Common myeloid progenitor, CD34-positive (primary cell): ENCODE results near the gene SEMA4C.

Source experiments
- CTCF ChIA-PET: fragments of 350-600 bp; sonication (Branson Sonifier 250); formaldehyde crosslinking; loops from one replicate; lab custom pipeline; 2021; ENCODE audit warnings: antibody characterized with exemption; lab: Charles Lee
- POLR2A ChIA-PET: fragments of 350-600 bp; sonication (Branson Sonifier 250); formaldehyde crosslinking; loops from one replicate; lab custom pipeline; 2021; ENCODE audit warnings: antibody characterized with exemption; lab: Charles Lee
- DNase-seq, 3 donors: peaks; one replicate each; pipeline versions ENCODE4 v3.0.0 to v3.0.0-alpha.2; 2013
- H3K27ac ChIP-seq, 2 experiments: 1 replicate in 1 of 2; 2 replicates in 1 of 2; pipeline ENCODE4 v1.7.0; 2013; ENCODE audit warnings: inconsistent platforms in 2 of 2, low read length in 2 of 2, mild to moderate bottlenecking in 2 of 2, low read depth in 1 of 2, moderate library complexity in 1 of 2; ENCODE audit not compliant: severe bottlenecking in 2 of 2, insufficient read depth in 1 of 2, poor library complexity in 1 of 2
- H3K27me3 ChIP-seq, 5 experiments: replicated peaks in 2 of 5; 1 replicate in 3 of 5; 2 replicates in 2 of 5; pipeline versions ENCODE4 v1.6.1 to v1.7.0; 2013; ENCODE audit warnings: low read length in 4 of 5, mild to moderate bottlenecking in 2 of 5, moderate library complexity in 2 of 5, inconsistent platforms in 1 of 5; ENCODE audit not compliant: insufficient read depth in 5 of 5, control insufficient read depth in 4 of 5
- H3K36me3 ChIP-seq, 4 experiments: 1 replicate in 2 of 4; 2 replicates in 2 of 4; pipeline versions ENCODE4 v1.6.1 to v1.7.0; 2013; ENCODE audit warnings: low read length in 3 of 4, control low read depth in 1 of 4, mild to moderate bottlenecking in 1 of 4; ENCODE audit not compliant: control insufficient read depth in 4 of 4, insufficient read depth in 4 of 4
- H3K4me1 ChIP-seq, 4 experiments: 1 replicate in 3 of 4; 2 replicates in 1 of 4; pipeline versions ENCODE4 v1.6.1 to v1.7.1; 2013; ENCODE audit warnings: low read length in 3 of 4, mild to moderate bottlenecking in 3 of 4, control low read depth in 1 of 4, inconsistent platforms in 1 of 4, moderate library complexity in 1 of 4; ENCODE audit not compliant: control insufficient read depth in 4 of 4, insufficient read depth in 4 of 4; ENCODE audit errors: control extremely low read depth in 1 of 4
- H3K4me3 ChIP-seq, 7 experiments: 1 replicate in 4 of 7; 2 replicates in 3 of 7; pipeline versions ENCODE4 v1.5.1 to v1.7.0; 2013; ENCODE audit warnings: mild to moderate bottlenecking in 7 of 7, low read length in 6 of 7, moderate library complexity in 6 of 7, inconsistent platforms in 2 of 7, low read depth in 2 of 7, control low read depth in 1 of 7; ENCODE audit not compliant: insufficient read depth in 4 of 7, control insufficient read depth in 1 of 7; ENCODE audit errors: extremely low read depth in 1 of 7
- H3K9me3 ChIP-seq, 5 experiments: 1 replicate in 4 of 5; 2 replicates in 1 of 5; pipeline versions ENCODE4 v1.6.1 to v1.7.1; 2013; ENCODE audit warnings: low read length in 4 of 5, mild to moderate bottlenecking in 2 of 5, inconsistent platforms in 1 of 5, low read depth in 1 of 5, moderate library complexity in 1 of 5; ENCODE audit not compliant: control insufficient read depth in 4 of 5, insufficient read depth in 2 of 5; ENCODE audit errors: control extremely low read depth in 1 of 5
- WGBS: methylation state at CpG from one replicate; pipeline ENCODE4 v1.1.5; 2013; ENCODE audit not compliant: insufficient coverage; 5-methylcytosine and 5-hydroxymethylcytosine counted together

SEMA4C gene

DNA sequence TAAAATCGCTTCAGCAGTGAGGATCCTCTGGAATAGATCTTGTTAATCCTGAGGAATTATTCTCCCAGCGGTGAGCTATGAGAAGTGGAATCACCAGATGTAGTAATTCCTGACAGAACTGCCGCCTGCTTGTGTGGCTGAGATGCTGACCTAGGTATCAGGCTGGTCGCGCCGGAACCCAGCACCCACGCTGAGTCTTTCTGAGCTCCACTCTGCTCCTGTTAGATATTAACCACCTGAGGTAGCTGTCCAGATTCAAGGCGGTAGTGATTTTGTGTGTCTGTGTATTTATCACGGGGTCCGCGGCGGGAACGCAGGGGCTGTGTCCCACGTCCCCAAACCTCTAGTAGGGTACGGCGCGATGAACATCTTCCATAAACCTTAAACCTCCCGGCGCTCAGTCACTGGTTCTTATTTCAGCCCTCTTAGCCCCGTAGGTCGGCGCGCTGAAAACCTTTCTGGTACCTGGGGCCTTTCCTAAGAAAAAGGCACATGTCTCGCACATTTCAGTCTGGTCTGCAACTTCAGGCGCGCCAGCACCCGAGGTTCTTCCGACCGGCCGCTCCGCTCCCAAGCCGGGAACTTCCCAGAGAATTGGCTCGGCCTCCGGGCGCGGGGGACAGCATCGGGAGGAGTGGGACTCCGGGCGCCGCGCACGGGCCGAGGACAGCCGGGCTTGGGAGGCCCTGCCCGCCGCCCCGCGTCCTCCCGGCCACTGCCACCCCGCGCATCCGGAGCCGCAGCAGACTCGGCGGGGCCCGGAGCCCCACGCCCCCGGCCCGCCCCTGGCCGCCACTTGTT lies 54.4 kb downstream of the SEMA4C start:
- H3K27me3 ChIP-seq, result no peaks in the 10 kb centered on the region
- H3K4me3 ChIP-seq, result peak overlapping the region; percentile 77 to 90 (median 81)
- H3K27ac ChIP-seq, result peak overlapping the region in 1 of 2 experiments; percentile 58
- under 1% methylated on average over 48 of the region's 60 CpGs for WGBS
- peak; percentile 21 to 60 (median 54) for DNase-seq
- CTCF ChIA-PET, result interaction anchor here (0.7 to 5.7 kb wide), 5 partner anchors 10 to 52 kb away, joined by 3 to 22 read pairs (median 4); partner anchors contain the start of gene ANKRD39
- H3K36me3 ChIP-seq, result peaks cover 0 to 26% (median 24%) of the 10 kb centered on the region in 4 experiments
- POLR2A ChIA-PET, result interaction anchor here (0.6 kb wide), 2 partner anchors 548 to 1604 kb away, joined by 3 to 4 read pairs; no protein-coding TSS in a partner anchor
- peaks cover 12 to 44% (median 35%) of the 10 kb centered on the region in 4 experiments for H3K4me1 ChIP-seq
- H3K9me3 ChIP-seq, result no peaks in the 10 kb centered on the region

DNA sequence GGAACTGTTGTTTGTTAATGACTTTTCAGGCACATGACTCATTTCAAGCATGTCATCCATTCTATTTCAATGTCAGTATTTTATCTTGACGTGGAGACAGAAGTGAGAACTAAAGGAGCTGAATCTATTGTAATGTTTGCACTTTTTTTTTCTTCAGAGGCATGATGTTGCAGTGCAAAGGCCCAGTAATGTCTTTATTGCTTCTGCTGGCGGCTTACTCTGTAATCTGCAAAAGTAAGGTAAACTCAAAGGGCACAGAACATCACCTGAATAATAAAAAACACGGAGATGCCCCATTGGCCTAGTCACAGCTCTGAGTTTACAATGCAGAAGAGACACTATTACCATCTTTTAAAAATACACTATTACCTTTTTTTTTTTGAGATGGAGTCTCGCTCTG lies 56.2 kb downstream of the SEMA4C start:
- Histone ChIP-seq H3K27me3 (no peaks in the 10 kb centered on the region), H3K4me3 (no peak overlapping the region), H3K9me3 (no peaks in the 10 kb centered on the region), H3K27ac (no peak overlapping the region), H3K4me1 (peaks cover 9 to 27% (median 24%) of the 10 kb centered on the region in 4 experiments), H3K36me3 (peaks cover 0 to 36% (median 29%) of the 10 kb centered on the region in 4 experiments)
- CTCF ChIA-PET, result interaction anchor here (0.6 to 1.5 kb wide), 5 partner anchors 14 to 272 kb away, joined by 3 to 4 read pairs (median 3); partner anchors contain the start of gene ANKRD39
- POLR2A ChIA-PET, result interaction anchor here (0.7 kb wide), 1 partner anchor 230 kb away, joined by 3 read pairs; no protein-coding TSS in a partner anchor
- no peak for DNase-seq
- 100% methylated on average over 2 of the region's 4 CpGs for WGBS

DNA sequence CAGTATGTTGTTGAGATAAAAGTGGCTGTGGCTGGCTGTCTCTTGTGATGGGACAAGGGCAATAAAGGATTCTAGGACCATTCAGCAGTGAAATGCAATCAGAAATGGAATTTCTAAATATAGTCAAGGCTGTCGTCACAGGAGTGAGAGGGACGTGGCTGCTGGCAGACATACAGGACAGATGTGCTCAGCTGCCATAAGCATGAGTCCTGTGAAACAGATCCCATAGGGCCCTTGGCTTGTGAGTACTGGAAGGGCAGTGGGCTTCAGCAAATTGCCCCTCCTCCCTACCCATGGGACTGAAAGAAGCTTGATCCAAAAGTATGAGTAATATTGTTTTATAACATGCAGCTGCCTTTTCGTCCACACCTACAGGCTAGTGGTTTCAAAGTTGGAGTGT lies 58.0 kb downstream of the SEMA4C start:
- WGBS, result 89% methylated on average over 3 of the region's 3 CpGs
- Histone ChIP-seq H3K4me1 (peaks cover 3 to 9% (median 7%) of the 10 kb centered on the region in 4 experiments), H3K27ac (no peak overlapping the region), H3K4me3 (no peak overlapping the region), H3K9me3 (no peaks in the 10 kb centered on the region), H3K27me3 (no peaks in the 10 kb centered on the region), H3K36me3 (peaks cover 2 to 40% (median 32%) of the 10 kb centered on the region in 4 experiments)
- no peak for DNase-seq
- ChIA-PET POLR2A (no interaction called here), CTCF (no interaction called here)

DNA sequence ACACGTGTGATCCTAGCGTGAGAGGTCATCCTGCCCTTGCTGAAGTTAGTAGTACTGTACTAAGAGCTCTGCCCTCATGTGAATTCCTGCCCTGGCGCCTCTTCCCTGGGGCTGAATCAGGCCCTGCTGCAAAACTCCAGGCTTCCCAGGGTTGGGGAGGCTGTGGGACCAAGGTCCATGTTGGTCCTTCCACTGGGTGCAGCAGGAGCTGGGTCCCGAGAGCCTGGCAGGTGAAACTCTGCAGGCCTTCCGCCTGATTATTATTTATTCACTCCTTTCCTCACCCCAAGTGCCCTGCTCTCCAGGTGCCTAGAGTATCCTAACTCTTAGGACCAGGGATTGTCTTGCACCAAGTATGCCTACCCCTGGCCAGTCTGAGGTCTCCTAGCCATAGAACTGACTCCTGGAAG lies 59.1 kb downstream of the SEMA4C start:
- Histone ChIP-seq H3K27me3 (no peaks in the 10 kb centered on the region), H3K27ac (no peak overlapping the region), H3K4me3 (no peak overlapping the region), H3K9me3 (no peaks in the 10 kb centered on the region), H3K36me3 (peaks cover 2 to 42% (median 32%) of the 10 kb centered on the region in 4 experiments), H3K4me1 (peaks cover 3 to 7% (median 6%) of the 10 kb centered on the region in 4 experiments)
- CTCF ChIA-PET, result interaction anchor here (1.9 kb wide), 1 partner anchor 10 kb away, joined by 5 read pairs; no protein-coding TSS in a partner anchor
- POLR2A ChIA-PET, result no interaction called here
- no peak for DNase-seq
- WGBS, result 100% methylated on average over 4 of the region's 5 CpGs

DNA sequence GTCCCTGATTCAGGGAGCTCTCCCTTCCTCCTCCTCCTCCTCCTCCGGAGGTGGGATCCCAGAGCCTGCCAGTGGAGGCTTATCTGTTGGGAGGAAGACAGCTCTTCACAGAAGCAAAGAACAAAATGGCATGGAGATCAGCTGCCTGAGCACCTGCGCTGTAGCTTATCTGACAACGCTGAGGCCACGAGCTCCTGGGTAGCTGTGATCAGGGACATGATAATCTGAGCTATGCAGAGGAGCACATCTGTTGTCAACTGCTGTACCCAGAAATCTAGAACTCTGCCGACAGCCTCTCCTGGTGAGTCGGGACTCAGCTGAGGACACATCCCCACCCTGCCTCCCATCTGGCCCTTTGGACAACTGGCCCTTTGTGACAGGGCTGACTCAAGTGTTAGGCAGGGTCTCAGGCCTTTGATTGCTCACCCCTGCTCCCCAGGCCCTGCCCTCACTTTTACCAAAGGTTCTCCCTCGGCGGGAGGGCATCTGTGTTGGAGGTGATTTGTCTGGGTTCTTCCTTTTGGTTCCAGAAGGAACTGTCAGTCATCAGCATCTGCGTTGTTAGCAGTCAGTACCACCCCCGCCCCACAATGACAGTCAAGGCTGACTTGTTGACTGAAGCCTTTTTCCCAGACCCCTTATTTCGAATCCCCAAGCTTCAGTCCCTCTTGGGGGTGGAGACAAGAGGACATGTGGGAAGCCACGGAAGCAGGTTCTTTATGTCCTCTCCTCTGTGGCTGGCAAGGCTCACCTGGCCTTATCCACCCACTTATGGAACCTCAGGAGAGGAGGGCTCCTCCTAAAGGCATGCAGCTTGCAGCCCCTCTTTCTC lies 59.7 kb downstream of the SEMA4C start:
- no peak overlapping the region for H3K4me3 ChIP-seq
- CTCF ChIA-PET, result interaction anchor here (1.9 kb wide), 1 partner anchor 9 kb away, joined by 5 read pairs; no protein-coding TSS in a partner anchor
- POLR2A ChIA-PET, result no interaction called here
- H3K4me1 ChIP-seq, result peaks cover 1 to 2% (median 2%) of the 10 kb centered on the region in 4 experiments
- no peak for DNase-seq
- no peak overlapping the region for H3K27ac ChIP-seq
- H3K27me3 ChIP-seq, result no peaks in the 10 kb centered on the region
- H3K36me3 ChIP-seq, result peaks cover 2 to 42% (median 32%) of the 10 kb centered on the region in 4 experiments
- 90% methylated on average over 10 of the region's 12 CpGs for WGBS
- H3K9me3 ChIP-seq, result no peaks in the 10 kb centered on the region
